ENCODE measurements around the gene PDLIM5.
"Not testable (repeated sequence)": the region's sequence is repeated elsewhere in the genome, so short reads cannot be mapped to it uniquely, and the experiment has no call there.

The PDLIM5 gene

GRCh38 chr4:94550851-94551250 is 99.1 kb downstream of the PDLIM5 start:
- in situ Hi-C loops (cut with MboI; ENCODE audit: low sequenced_read_pairs) = no loop called here

DNA sequence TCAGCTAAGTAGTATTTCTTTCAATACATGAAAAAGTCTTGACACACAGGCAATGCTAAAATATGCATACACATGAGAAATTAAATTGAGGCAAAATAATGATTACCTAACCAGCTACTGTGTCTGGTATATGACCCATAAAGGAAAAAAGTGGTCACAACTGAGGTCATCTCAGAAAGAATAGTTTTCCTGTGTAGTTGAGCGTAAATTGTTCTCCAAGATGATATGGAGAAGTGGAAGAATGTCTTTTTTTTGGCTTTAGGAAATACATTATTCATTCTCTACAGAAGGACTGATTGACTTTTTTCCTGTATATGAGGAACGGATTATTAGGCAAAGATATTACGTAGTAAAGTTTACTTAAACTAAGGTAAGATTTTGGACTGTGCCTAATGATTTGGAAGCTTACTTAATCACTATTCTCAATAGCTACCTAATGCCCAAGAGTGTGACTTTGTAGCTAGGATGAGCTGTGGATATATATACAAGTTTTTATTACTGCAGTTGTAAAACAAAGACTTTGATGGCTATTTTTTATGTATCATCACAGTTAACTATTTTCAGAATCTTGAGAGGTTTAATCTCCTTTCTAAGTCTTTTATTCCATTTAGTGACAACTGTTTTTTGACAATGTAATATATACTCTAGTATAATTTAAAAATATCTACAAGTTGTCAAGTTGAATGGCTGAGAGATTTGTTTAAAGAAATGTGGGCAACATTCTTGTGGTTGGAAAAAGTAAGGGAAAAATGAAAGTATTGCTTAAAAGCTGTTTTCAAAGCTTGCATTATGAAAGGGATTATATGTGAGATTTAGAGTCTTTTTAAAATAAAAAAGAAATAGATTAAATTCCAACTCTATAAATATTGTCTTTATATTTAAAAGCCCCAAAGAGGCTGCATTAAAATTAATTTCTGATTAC is 100.2 kb downstream of the PDLIM5 start:
- in situ Hi-C loops (cut with MboI; ENCODE audit: low sequenced_read_pairs) = no loop called here

GRCh38 chr4:94556047-94556446 is 104.3 kb downstream of the PDLIM5 start:
- in situ Hi-C loops (cut with MboI; ENCODE audit: low sequenced_read_pairs) = not testable (repeated sequence)

DNA sequence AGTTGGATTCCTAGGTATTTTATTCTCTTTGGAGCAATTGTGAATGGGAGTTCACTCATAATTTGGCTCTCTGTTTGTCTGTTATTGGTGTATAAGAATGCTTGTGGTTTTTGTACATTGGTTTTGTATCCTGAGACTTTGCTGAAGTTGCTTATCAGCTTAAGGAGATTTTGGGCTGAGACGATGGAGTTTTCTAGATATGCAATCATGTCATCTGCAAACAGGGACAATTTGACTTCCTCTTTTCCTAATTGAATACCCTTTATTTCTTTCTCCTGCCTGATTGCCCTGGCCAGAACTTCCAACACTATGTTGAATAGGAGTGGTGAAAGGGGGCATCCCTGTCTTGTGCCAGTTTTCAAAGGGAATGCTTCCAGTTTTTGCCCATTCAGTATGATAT is 105.9 kb downstream of the PDLIM5 start:
- in situ Hi-C loops (cut with MboI; ENCODE audit: low sequenced_read_pairs) = not testable (repeated sequence)

- in situ Hi-C loops (cut with MboI; ENCODE audit: low sequenced_read_pairs) = no loop called here
Observed at GRCh38 chr4:94558392-94558904, 106.7 kb downstream of the PDLIM5 start.

- in situ Hi-C loops (cut with MboI; ENCODE audit: low sequenced_read_pairs) = no loop called here
Observed at GRCh38 chr4:94559351-94559806, 107.6 kb downstream of the PDLIM5 start.

- in situ Hi-C loops (cut with MboI; ENCODE audit: low sequenced_read_pairs) = no loop called here
Observed at GRCh38 chr4:94561249-94562024, 109.7 kb downstream of the PDLIM5 start.

GRCh38 chr4:94562285-94562684 is 110.5 kb downstream of the PDLIM5 start:
- in situ Hi-C loops (cut with MboI; ENCODE audit: low sequenced_read_pairs) = no loop called here

GRCh38 chr4:94564252-94564651 is 112.5 kb downstream of the PDLIM5 start:
- in situ Hi-C loops (cut with MboI; ENCODE audit: low sequenced_read_pairs) = no loop called here

DNA sequence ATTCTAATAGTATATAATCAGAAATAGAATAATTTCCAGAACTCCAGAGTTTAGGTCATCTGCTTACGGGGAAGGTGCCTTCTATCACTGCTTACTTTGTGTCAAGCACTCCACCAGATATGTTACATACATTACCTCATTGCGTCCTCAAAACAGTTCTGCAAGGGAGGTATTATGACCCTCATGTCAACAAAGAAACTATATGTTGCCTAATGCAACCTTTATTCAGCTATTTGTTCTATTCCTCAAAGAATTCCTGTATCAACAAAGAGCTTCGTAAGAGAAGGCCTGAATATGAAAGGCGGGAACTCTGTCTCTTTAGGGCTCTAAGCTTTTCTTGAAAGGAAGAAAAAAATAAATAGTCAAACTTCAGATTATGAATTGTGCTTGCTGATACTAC is 114.7 kb downstream of the PDLIM5 start:
- in situ Hi-C loops (cut with MboI; ENCODE audit: low sequenced_read_pairs) = no loop called here

GRCh38 chr4:94567811-94568210 is 116.1 kb downstream of the PDLIM5 start:
- in situ Hi-C loops (cut with MboI; ENCODE audit: low sequenced_read_pairs) = no loop called here

DNA sequence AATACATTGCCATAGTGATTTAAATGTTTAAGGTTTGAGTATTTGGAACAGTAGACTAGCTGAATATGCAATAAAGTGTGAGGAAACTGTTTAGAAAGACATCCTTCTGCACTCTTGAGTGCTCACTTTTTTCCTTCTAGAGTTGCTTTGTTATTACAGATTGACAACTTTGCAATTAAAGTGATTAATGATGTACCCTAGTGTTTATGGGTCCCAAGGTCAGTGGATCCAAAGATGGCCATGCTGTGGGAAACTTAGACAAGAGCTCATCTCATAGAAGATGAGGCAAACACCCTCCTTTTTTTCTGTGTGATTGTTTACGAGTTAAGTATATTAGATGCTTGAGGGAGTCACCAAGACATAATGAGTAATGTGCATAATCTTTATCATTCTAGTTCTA is 118.8 kb downstream of the PDLIM5 start:
- in situ Hi-C loops (cut with MboI; ENCODE audit: low sequenced_read_pairs) = no loop called here

- in situ Hi-C loops (cut with MboI; ENCODE audit: low sequenced_read_pairs) = no loop called here
Observed at GRCh38 chr4:94571298-94571697, 119.6 kb downstream of the PDLIM5 start.

- in situ Hi-C loops (cut with MboI; ENCODE audit: low sequenced_read_pairs) = no loop called here
Observed at GRCh38 chr4:94571715-94572114, 120.0 kb downstream of the PDLIM5 start.

- in situ Hi-C loops (cut with MboI; ENCODE audit: low sequenced_read_pairs) = no loop called here
Observed at GRCh38 chr4:94574050-94574449, 122.3 kb downstream of the PDLIM5 start.

DNA sequence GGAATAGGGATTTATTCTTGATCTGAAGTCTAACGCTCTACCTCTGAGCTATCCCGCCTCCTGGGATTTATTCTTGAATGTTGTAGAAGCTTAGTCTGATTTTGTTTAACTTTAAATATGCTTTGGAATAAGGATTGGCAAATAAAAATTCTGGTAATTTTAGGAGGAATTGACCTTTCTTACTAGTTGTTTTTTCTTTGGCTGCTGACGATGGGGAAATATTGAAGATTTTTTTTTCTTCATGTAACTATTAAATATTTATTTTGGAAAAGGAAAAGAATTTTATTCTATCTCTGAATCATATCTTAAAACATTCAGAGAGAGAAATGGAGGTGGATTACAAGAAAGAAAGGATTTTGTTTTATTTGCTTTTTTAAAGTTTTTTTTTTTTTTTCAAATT is 122.9 kb downstream of the PDLIM5 start:
- in situ Hi-C loops (cut with MboI; ENCODE audit: low sequenced_read_pairs) = no loop called here

GRCh38 chr4:94575652-94576051 is 123.9 kb downstream of the PDLIM5 start:
- in situ Hi-C loops (cut with MboI; ENCODE audit: low sequenced_read_pairs) = no loop called here

GRCh38 chr4:94576210-94576609 is 124.5 kb downstream of the PDLIM5 start:
- in situ Hi-C loops (cut with MboI; ENCODE audit: low sequenced_read_pairs) = no loop called here

DNA sequence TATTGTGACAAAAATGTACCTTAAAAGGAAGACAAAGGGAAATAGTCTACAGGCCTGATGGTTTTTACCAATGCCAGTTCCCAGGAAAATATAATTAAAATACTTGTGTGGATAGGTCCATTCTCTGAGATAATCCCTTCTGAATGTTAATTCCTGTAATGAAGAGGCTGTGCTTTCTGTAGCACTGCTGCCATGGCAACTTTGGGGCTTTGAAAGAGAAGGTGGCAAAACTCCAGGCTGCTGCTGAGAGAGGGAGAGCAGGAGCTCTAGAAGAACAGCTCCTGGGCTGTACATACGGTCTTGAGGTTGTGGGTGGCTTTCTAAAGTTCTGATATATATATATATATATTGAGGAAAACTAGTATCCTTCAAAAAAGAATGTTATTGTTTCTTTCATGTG is 125.4 kb downstream of the PDLIM5 start:
- in situ Hi-C loops (cut with MboI; ENCODE audit: low sequenced_read_pairs) = no loop called here

GRCh38 chr4:94578195-94578594 is 126.5 kb downstream of the PDLIM5 start:
- in situ Hi-C loops (cut with MboI; ENCODE audit: low sequenced_read_pairs) = no loop called here

DNA sequence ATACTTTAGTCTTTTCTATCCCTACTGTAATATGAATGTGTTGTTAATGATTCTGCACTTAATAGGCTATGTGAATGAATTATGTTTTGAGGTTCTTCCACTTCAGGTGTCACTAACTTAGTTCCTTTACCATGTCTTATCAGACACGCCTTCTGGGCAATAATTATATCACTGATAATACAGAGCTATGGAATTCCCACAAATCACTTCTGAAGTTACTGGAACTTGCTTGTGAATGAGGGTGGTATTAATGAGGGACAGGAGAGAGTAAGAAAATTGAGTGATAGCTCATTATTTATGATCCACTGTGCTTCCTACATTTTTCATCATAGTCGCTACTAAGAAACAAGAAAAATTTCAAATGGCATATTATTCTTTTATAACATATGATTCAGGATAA is 130.0 kb downstream of the PDLIM5 start:
- in situ Hi-C loops (cut with MboI; ENCODE audit: low sequenced_read_pairs) = no loop called here

- in situ Hi-C loops (cut with MboI; ENCODE audit: low sequenced_read_pairs) = no loop called here
Observed at GRCh38 chr4:94582517-94582916, 130.8 kb downstream of the PDLIM5 start.
